CD4-positive, alpha-beta T cell treated with Interleukin-4 for 1 hour (primary cell): ENCODE data around the gene TBCEL.
"Not testable (repeated sequence)": the region's sequence is repeated elsewhere in the genome, so short reads cannot be mapped to it uniquely, and the experiment has no call there.

ENCODE experiments used
- DNase-seq, 2 donors: peaks; one replicate each; pipeline ENCODE4 v3.0.0-alpha.2; 2020 to 2022

The TBCEL gene, protein sequence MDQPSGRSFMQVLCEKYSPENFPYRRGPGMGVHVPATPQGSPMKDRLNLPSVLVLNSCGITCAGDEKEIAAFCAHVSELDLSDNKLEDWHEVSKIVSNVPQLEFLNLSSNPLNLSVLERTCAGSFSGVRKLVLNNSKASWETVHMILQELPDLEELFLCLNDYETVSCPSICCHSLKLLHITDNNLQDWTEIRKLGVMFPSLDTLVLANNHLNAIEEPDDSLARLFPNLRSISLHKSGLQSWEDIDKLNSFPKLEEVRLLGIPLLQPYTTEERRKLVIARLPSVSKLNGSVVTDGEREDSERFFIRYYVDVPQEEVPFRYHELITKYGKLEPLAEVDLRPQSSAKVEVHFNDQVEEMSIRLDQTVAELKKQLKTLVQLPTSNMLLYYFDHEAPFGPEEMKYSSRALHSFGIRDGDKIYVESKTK

DNA sequence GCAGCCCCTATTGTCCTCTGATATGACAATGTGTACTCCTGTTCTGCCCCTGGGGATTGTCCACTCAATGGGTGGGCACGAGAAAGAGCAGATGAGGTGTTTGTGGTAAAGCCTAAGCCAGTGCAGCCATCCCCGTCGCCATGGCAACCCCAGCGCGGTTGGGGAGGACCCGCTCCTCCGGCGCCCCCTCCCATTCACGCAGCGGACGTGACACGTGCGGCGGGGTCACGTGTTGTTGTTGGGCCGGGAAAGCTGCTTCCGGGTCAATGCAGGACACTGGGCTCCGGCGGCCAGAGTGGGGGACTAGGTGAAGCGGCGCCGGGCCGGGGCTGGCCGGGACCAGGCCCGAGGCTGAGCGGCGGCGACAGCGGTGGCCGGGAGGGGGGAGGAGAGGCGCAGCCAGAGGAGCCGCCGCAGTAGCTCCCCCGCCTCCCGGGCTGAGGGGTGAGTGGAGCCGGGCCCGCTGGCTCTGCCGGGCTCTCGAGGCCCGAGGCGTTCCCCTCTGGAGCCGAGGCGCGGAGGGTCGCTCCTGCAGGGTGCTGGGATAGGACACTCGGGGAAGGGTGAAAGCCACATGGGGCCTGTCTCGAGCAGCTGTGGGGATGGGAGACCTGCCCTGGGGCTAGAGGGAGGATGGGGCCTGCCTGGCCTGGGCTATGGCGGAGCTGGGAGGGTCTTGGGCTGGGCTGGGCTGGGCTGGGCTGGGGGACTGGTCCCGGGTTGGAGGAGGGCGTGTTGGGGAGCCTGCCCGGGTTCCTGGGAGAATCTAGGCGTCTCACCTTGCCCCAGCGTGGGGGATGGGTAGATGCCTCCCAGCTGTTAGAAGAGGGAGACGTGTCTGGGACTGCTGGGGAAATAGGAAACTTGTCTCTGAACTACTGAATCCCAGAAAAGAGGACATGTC, at the start of gene TBCEL:
TBCEL (plus strand) TSS at position 255 of the 904 bp plus-strand sequence. CDS start 21,589 bp downstream, outside the sequence.
- DNase-seq = peak; percentile 82 to 88

DNA sequence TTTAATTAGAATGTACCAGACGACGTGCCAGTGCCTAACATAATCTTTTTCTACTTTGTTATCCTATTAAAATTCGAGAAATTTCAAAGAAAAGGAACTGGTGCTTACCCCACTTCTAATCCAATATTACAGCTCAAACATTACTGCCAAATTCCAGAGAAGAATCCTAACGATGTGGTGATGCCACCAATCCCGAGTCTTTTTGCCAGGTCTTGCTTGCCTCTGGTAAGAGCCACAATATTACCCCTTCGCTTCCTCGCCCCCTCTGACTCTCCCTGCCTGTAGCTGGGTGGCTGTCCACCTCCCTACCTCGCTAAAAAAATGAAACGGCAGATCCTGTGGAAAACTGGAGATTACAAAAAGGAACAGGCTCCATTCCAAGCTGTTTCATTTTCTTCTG, 49.4 kb upstream of the TBCEL start:
- DNase-seq = no peak

DNA sequence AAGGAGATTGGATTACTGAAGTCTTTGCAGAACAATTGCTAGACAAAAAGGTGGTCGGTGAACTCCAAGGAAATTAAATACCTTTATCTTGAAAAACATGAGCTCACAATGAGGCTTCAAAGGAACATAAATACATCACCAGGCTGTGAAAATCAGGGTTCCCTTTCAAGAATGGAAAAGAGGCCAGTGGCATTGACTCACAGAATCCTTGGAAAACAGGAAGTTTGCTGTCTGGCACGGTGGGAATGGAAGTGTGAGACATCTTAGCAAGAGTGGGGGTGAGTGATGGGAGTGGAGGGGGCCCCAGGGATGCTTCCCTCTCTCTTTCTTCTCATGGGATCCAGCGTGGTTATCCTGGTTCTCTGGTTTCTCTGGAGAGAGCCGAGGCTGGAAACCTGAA, 48.9 kb upstream of the TBCEL start:
- no peak for DNase-seq

DNA sequence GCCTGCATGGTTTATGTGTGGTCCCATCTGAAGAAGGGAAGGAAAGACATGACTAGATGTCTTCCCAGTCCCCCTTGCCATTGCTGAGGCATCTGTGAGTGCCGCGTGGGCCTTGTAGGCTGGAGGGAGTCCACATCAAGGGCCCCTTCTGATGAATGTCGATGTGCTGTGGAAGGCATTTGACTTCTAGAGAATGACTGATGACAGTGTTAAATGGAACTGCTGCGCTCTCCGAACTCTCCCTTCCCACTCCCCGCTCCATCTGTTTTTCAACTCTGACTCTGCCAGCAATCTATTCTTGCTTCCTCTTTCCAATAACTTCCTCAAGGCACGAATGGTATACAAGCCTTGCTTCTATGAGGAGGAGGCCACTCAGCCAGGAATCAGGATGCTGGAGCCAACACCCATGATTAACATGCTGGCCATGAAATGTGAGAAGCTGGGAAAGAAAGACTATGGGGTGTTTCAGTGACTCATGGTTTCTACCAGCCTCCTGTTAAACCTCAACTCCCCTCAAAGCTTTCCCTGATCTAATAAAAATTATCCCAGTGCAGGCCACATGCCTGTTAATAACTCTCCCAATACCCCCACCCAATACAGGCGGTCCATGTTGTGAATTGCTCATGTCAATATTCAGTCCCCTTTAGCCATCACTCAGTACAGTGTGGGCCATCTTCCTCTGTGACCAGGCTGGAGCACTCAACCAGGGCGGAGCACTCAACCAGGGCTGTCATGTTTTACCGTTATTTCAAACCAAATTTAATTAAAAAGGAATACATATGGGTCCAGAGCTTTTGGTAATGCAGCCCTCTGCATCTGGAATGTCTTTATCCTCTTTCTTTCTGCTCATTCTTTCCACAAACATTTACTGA, 46.4 kb upstream of the TBCEL start:
- DNase-seq = no peak

DNA sequence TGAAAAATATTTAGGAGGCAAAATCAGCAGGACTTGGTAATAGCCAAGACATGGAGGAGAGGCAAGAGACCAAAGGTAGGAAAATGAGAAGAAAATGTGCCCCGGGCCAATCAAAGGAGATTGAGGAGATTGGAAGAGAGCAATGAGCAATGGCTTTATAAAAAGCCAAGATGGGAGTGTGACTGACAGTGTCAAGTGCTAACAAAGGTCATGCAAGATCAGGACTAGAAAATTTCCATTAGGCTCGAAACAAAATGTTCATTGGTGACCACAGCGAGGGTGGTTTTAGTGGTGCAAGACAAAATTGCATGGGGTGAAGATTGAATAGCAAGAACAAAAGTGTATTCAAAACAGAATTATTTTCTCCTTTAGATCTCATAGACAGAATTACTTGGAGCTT, 45.2 kb upstream of the TBCEL start:
- no peak for DNase-seq

DNA sequence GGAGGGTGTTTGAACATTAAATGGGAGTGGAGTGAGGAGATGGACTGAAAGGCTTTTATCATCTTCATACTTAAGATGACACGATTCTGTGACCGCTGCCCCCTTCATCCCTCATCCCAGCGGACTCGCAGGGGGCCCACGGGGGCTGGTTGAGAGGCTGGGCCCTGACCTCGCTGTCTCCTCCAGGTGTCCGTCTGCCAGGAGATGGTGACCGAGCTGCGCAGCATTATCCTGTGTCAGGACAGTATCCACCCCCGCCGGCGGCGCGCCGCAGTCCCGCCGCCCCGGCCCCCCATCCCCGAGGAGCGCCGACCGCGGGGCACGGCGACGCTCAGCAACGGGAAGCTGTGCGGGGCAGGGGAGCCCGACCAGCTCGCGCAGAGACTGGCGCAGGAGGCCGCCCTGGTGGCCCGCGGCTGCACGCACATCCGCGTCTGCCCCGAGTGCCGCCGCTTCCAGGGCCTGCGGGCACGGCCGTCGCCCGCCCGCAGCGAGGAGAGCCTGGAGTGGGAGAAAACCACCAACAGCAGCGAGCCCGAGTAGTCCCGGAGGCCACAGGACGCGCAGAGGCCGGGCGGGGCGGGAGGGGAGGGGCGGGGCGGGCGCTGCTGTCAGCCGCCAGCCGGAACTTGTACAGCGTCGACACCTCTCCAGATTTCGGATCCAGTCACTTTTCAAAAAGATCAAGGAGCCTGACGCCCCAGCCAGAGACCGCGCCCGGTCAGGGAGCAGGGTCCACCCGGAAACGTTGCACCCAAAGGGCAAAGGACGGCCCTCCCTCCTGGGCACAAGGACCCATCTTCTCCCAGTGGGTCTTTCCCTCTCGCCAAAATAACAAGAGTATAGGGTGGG, 38.0 kb upstream of the TBCEL start:
- peak; percentile 16 to 35 for DNase-seq

DNA sequence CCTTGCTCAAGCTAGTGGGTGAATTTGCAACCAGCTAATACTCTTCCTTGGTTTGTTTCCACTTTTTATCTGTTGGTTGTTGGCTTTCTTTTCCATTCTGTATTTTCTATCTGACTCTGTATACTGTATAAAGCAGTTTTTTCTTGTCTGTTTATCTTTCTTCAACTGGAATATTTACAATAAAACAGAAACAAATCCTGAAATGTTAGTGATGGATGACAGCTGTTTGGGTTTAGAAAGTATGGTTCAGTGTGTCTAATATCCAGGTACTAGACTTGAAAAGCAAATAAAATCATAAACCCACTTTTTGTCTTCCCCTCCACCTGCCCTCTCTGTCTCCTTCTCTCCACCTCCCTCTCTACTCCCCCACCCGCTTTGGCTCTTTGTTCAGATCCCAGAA, 35.3 kb upstream of the TBCEL start:
- DNase-seq = no peak

DNA sequence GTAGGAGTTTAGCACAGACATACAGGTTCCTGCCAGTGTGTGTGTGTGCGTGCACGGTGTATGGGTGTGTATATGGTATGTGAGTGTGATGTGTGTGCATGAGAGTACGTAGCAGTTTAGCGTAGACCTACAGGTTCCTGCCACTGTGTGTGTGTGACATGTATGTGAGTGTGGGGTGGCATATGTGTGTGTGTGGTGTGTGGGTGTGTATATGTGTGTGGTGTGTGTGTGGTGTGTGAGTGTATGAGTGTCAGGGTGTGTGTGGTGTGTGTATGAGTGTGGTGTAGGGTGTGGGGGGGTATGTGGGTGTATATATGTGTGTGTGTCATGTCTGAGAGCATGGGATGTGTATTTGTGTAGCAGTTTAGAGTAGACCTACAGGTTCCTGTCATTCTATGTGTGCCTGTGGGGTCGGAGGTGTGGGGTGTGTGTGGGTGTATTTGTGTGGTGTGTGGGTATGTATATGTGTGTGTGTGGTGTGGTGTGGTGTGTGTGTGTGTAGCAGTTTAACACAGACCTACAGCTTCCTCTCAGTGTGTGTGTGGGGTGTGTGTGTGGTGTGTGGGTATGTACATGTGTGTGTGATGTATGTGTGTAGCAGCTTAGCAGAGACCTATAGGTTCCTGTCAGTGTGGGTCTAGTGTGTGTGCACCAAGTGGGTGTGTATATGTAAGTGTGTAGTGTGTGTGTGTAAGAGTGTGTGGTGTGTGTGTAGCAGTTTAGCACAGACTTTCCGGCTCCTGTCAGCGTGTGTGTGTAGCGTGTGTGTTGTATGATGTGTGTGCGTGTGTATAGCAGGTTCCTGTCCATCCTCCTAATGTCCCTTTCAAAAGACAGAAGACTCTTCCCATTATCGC, 31.8 kb upstream of the TBCEL start:
- no peak for DNase-seq

DNA sequence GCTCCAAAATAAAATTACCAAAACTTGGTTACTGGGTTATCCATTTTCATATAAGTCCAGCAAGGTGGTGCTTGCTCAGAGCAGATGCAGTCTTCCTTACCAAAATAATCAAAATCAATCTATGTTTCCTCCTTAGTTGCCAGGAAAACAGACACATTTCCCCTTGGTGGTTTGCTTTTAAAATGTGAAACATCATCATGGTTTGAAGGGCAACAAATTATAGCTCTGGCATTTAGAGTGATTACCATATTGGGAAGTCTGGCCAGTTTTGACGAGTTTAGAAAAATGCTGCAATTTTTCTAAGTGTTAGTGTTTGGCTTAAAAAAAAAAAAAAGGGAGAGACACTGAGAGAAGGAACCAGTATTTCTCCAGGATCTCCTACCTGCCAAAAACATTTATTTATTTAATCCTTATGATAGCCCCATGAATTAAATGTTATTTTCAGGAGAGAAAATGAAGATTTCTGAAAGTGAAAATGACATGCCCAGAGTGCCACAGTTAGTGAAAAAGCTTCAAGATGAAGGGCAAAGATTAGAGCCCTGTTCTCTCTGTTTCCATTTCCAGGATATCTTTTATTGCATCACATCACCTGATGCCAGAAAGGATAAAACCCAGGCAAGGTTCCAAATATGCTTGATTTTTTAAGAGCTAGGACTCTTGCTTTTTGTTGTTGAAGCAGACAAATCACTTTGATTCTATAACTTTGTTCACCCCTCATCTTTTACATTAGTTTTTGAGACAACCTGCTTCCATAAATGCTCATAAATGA, 29.6 kb upstream of the TBCEL start:
- DNase-seq = no peak

DNA sequence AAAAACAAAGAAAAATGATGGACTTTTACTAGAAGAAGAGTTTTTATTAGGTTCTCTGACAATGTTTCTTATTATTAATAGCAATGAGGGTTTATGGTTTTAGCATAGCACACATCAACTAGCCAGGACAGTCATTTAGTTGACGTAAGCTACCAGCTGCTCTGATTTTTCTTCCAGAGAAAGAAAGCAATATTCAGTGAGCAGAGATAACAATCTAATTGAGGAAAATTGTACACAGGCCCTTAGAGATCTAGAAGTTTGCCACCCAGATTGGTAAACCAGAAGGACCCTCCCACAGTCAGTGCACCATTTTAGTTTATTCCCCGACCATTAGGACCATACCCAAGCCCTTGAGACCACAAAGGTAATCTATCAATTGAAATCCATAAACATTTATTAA, 28.7 kb upstream of the TBCEL start:
- DNase-seq = no peak

DNA sequence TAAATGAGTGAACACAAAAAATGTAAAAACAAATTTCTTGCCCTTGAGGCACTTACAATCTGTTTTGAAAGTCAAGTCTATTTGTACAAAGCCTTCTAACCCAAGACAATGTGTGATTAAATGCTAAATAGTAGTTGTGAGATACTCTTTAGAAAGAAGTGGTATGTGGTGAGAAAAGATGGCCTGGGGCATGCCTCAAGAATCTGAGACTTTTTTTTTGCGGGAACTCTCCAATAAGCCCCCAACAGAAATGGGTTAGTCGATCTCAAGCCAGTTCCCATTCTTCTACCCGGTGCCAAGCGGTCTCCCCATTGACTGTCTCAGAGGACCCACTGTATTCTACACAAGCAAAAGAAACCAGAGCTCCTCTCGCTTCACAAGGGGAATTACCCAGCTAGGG, 26.9 kb upstream of the TBCEL start:
- no peak for DNase-seq

DNA sequence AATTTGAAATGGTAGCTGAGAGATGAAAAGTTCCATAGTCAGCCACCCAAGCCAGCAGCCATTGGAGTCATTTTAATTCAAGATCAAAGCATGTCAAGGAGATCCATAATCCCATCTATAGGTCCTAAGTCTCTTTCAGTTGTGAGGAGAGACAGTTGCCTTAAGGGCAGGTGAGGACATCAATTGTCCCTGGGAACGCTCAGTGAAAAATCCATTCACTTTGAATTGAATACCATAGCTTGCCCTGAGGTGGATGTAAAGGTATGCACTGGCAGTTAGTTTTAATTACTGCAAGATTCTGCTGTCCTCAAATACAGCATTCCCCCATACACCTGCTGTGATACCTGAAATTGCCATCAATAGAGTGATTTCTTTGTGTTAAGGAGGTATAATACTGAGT, 25.3 kb upstream of the TBCEL start:
- no peak for DNase-seq

DNA sequence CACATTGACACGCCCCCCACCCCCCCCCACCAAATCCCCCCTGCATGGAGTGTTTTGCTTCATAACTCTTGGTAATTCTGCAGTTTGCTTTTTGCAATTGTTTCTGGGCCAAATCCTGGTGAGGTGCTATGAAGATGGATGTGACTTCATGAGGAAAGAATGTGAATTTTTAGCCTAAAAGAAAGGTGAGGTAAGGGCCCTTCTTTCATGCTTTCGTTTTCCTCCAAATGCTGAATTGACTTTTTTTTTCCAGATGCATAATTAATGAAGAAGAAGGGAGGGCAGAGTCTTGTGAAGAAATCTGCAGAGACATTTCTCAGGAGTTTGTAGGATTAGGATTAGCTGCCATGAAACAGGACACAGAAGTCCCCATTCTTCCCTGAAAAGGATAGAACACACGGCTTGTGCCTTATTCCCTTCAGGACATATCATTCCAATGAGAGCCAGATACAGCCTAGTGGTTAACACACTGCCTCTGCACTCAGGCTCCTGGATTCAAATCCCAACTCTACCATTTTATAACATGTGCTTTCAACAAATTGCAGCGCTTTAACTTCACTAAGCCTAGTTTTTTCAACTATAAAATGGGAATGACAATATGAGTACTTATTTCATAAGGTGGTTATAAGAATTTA, 19.6 kb upstream of the TBCEL start:
- DNase-seq = no peak

DNA sequence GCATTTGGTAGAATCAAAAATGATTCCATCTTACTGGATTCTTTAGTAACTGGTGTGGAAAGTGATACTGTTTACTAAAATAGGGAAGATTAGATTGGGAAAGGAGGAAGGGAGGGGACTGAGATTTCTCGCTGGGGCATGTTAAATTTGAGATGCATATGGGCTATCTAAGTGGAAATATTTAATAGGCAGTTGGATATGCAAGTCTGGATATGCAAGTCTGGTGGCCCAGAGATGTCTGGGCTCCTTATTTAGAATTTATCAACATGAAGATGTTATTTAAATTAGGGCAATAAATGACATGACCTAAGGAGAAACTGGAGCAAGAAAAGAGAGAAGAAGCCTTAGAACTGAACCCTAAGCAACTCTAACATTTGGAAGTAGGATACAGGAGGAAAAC, 17.0 kb upstream of the TBCEL start:
- no peak for DNase-seq

DNA sequence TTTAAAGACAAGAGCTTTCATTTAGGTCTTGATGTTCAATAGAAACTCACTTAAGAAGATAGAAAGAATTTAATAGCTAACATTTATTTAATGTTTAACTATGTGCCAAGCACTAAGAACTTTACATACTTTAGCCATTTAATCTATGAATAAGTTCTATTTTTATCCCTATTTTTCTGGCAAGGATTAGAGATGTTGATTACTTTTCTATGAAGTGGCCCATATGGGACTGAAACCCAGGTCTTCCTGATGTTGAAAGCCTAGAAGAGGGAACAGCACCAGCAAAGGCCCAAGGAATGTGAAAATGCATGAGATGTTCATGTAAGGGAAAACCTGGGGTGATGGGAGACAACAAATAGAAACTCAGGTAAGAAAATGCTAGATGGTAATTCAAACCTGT, 15.4 kb upstream of the TBCEL start:
- no peak for DNase-seq

DNA sequence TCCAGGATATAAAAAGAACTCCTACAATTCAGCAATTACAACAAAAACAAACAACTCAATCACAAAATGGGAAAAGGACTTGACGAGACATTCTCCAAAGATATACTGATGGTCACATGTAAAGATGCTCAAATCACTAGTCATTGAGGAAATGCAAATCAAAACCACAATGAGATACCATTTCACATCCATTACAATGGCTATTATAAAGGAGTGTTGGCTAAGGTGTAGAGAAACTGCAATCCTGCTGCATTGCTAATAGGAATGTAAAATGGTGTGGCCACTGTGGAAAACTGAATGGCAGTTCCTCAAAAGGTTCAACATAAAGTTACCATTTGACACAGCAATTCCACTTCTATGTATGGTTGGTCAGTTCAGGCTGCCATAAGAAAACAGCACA, 11.8 kb upstream of the TBCEL start:
- no peak for DNase-seq

DNA sequence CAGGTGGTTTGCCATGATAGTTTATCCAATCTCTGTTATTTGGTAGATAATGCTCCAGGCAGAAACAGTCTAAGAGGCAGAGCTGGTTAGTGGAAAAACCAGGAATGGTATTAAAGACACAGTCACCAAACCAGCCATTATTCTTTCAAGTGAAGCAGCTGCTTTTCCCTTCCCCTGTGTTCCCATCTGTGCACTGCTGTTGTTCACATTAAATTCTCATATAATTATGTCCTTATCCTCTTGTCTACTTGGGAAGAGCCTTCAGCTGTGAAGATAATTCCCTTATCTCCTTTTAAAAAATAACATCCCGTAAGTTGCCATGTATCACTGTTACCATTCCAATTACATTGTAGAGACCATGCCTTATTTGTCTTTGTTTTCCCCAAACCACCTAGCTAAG, 5.2 kb upstream of the TBCEL start:
- no peak for DNase-seq

DNA sequence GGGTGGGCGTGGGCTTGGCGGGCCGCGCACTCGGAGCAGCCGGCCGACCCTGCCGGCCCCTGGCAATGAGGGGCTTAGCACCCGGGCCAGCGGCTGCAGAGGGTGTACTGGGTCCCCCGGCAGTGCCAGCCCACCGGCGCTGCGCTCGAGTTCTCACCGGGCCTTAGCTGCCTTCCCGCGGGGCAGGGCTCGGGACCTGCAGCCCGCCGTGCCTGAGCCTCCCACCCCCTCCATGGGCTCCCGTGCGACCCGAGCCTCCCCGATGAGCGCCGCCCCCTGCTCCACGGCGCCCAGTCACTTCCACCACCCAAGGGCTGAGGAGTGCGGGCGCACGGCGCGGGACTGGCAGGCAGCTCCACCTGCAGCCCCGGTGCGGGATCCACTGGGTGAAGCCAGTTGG, 2.2 kb upstream of the TBCEL start:
- not testable (repeated sequence) for DNase-seq

DNA sequence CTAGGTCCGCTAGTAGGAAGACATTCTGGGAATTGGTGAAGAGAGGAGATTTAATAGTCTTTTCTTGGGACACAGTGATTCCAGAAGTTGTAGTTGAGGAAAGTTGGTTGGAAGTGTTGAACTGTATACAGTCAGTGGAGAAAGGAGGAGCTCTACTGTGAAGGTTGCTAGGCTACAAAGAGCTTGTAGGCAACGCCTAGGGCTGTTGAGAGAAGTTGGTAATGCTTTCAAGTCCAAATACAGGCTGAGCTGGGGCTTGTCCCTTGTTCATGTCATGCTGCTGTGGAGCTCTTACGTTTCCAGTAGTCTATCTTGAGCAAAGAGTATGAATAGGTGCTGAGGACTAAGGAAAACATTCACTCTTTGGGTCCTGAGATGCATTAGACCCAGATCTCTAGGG, 1.1 kb downstream of the TBCEL start:
- peak in 1 of 2 donors; percentile 1 for DNase-seq

DNA sequence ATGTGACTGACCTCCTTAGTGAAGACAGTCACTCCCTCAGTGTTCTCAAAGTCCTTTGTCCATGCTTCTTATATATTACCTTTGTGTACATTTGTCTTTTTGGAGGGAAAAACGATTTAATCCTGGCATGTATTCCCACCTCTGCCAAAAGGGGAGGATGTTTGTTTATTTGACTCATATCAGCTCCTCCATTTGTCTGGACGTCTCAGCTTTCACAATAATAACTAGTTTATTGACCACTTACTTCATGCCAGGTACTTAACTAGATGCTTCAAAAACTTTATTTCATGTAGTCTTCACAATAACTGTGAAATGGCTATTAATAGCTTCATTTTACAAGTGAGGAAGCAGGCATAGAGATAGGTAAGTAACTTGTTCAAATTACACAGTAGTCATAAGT, 5.3 kb downstream of the TBCEL start:
- no peak for DNase-seq
